HG02973 (cell line): ENCODE data around the gene PALM.

Experiments
- ATAC-seq: cut with Tn5 transposase; IDR thresholded peaks from one replicate; pipeline ENCODE4 v1.9.1; 2021; ENCODE audit warnings: moderate library complexity; ENCODE audit not compliant: unreplicated experiment

Gene PALM

GRCh38 chr19:750640-751423 lies 42.1 kb downstream of the PALM start, which contains the start of gene MISP:
Gene MISP, plus strand, starts transcription at chr19:751112. Its CDS starts 5,835 bp downstream, at chr19:756947.
- ATAC-seq: no peak

- ATAC-seq: no peak
Observed at GRCh38 chr19:751501-752341, 43.0 kb downstream of the PALM start.

- no peak for ATAC-seq
Observed at GRCh38 chr19:752652-753517, 44.1 kb downstream of the PALM start.

GRCh38 chr19:754530-754929 lies 45.8 kb downstream of the PALM start:
- ATAC-seq: no peak

GRCh38 chr19:755063-755462 lies 46.3 kb downstream of the PALM start:
- ATAC-seq: no peak

GRCh38 chr19:756236-756635 lies 47.5 kb downstream of the PALM start:
- ATAC-seq: no peak

GRCh38 chr19:756821-757688 lies 48.3 kb downstream of the PALM start:
- no peak for ATAC-seq

GRCh38 chr19:757811-758668 lies 49.3 kb downstream of the PALM start:
- ATAC-seq: no peak

GRCh38 chr19:763181-763580 lies 54.4 kb downstream of the PALM start:
- ATAC-seq: no peak

GRCh38 chr19:763869-764268 lies 55.1 kb downstream of the PALM start:
- no peak for ATAC-seq

GRCh38 chr19:764301-764700 lies 55.6 kb downstream of the PALM start:
- ATAC-seq: no peak

- no peak for ATAC-seq
Observed at GRCh38 chr19:765179-765738, 56.5 kb downstream of the PALM start.

GRCh38 chr19:768424-768823 lies 59.7 kb downstream of the PALM start:
- ATAC-seq: no peak

- ATAC-seq: no peak
Observed at GRCh38 chr19:769616-770015, 60.9 kb downstream of the PALM start.

GRCh38 chr19:771332-771785 lies 62.6 kb downstream of the PALM start:
- no peak for ATAC-seq

- no peak for ATAC-seq
Observed at GRCh38 chr19:772063-772462, 63.3 kb downstream of the PALM start.

- ATAC-seq: no peak
Observed at GRCh38 chr19:772730-773436, 64.1 kb downstream of the PALM start.

GRCh38 chr19:776549-776948 lies 67.8 kb downstream of the PALM start:
- ATAC-seq: no peak
